HepG2 (cell line): Measurements from ENCODE around the gene CCDC88B. TPM values are rescaled to one million over a fixed set of nuclear protein-coding genes. Genes with fewer than 3 reads are reported as not detected.

Source experiments
- HMGA1 ChIP-seq: sonication (generic); formaldehyde crosslinking; conservative IDR thresholded peaks from 2 replicates; pipeline ENCODE4 v1.4.0; 2020; ENCODE audit warnings: missing genetic modification reagents
- ISX ChIP-seq: sonication (generic); formaldehyde crosslinking; conservative IDR thresholded peaks from 2 replicates; pipeline ENCODE4 v1.5.0; 2020; ENCODE audit warnings: missing genetic modification reagents
- MATR3 ChIP-seq: sonication (generic); formaldehyde crosslinking; IDR thresholded peaks from 2 replicates; pipeline ENCODE4 v1.4.0; 2020; ENCODE audit warnings: missing genetic modification reagents
- MXD1 ChIP-seq: sonication (generic); formaldehyde crosslinking; IDR thresholded peaks from 2 replicates; pipeline ENCODE4 v1.4.0; 2020; ENCODE audit warnings: mild to moderate bottlenecking, missing genetic modification reagents
- PCBP1 ChIP-seq: fragments of 200-400 bp; formaldehyde crosslinking; IDR thresholded peaks from 2 replicates; pipeline ENCODE4 v1.6.1; 2017; ENCODE audit warnings: mild to moderate bottlenecking, low read depth, low read length, borderline replicate concordance
- RORA ChIP-seq: sonication (generic); formaldehyde crosslinking; IDR thresholded peaks from 2 replicates; pipeline ENCODE4 v1.5.0; 2020; ENCODE audit warnings: mild to moderate bottlenecking, missing genetic modification reagents, moderate library complexity
- RXRA ChIP-seq: sonication (generic); formaldehyde crosslinking; IDR thresholded peaks from 2 replicates; pipeline ENCODE4 v1.5.1; 2020; ENCODE audit warnings: missing genetic modification reagents
- SMAD3 ChIP-seq: sonication (generic); formaldehyde crosslinking; IDR thresholded peaks from 2 replicates; pipeline ENCODE4 v1.4.0; 2020; ENCODE audit warnings: missing genetic modification reagents
- ZFP36L1 ChIP-seq: sonication (generic); formaldehyde crosslinking; IDR thresholded peaks from 2 replicates; pipeline ENCODE4 v1.8.0; 2022; ENCODE audit warnings: mild to moderate bottlenecking, missing genetic modification reagents, moderate library complexity
- ZNF251 ChIP-seq: sonication (generic); formaldehyde crosslinking; IDR thresholded peaks from 2 replicates; pipeline ENCODE4 v1.9.0; 2021; ENCODE audit warnings: mild to moderate bottlenecking, missing genetic modification reagents
- ZNF574 ChIP-seq: sonication (generic); formaldehyde crosslinking; IDR thresholded peaks from 2 replicates; pipeline ENCODE4 v1.4.0; 2020; ENCODE audit warnings: missing genetic modification reagents
- ZNF597 ChIP-seq: sonication (generic); formaldehyde crosslinking; IDR thresholded peaks from 2 replicates; pipeline ENCODE4 v1.5.0; 2020; ENCODE audit warnings: missing genetic modification reagents
- ZNF841 ChIP-seq: sonication (generic); formaldehyde crosslinking; IDR thresholded peaks from 2 replicates; pipeline ENCODE4 v1.8.1; 2023; ENCODE audit warnings: missing genetic modification reagents, borderline replicate concordance
- polyA plus RNA-seq, 8 experiments: library from polyadenylated mRNA; depleted of rRNA in 3 of 8; stranded (reverse) in 7 of 8; unstranded in 1 of 8; fragments of >200 nt; fragmentation: Illumina TruSeq in 4 of 8; extraction: Trizol in 4 of 8; gene quantifications; 2 replicates each; pipeline versions ENCODE4 v1.2.1 to v1.2.3, GENCODE V29; 2011 to 2016; ENCODE audit warnings: low read depth in 4 of 8, missing spikeins in 1 of 8, mixed read lengths in 1 of 8; ENCODE audit not compliant: insufficient read depth in 1 of 8
- total RNA-seq, 5 experiments: library from RNA; depleted of rRNA; stranded (reverse); fragments of >200 nt; fragmentation: Illumina TruSeq; extraction: Trizol; gene quantifications; 2 replicates each; pipeline ENCODE4 v1.2.3, GENCODE V29; 2016; ENCODE audit warnings: low read depth in 1 of 5
- TF ChIP-seq, protein P1 (sequence below): sonication (generic); formaldehyde crosslinking; IDR thresholded peaks from 2 replicates; pipeline ENCODE4 v1.4.0; 2020; ENCODE audit warnings: mild to moderate bottlenecking, missing genetic modification reagents
- TF ChIP-seq, protein P2 (sequence below): sonication (generic); formaldehyde crosslinking; IDR thresholded peaks from 2 replicates; pipeline ENCODE4 v1.8.0; 2022; ENCODE audit warnings: missing genetic modification reagents, low read depth, mild to moderate bottlenecking, borderline replicate concordance
- TF ChIP-seq, protein P3 (sequence below): sonication (generic); formaldehyde crosslinking; IDR thresholded peaks from 2 replicates; pipeline ENCODE4 v1.8.0; 2022; ENCODE audit warnings: missing genetic modification reagents, mild to moderate bottlenecking, moderate library complexity, borderline replicate concordance

The CCDC88B gene
- total and polyA plus RNA-seq, 2 of the 13 experiments (the other 11 are each of a cell fraction or from before 2014, with no cell fraction given) = 3.6 to 4.8 TPM

GRCh38 chr11:64317325-64317960 is 22.6 kb upstream of the CCDC88B start, which contains the start of gene TRMT112 (continued):
- TF ChIP-seq, protein P1, sequence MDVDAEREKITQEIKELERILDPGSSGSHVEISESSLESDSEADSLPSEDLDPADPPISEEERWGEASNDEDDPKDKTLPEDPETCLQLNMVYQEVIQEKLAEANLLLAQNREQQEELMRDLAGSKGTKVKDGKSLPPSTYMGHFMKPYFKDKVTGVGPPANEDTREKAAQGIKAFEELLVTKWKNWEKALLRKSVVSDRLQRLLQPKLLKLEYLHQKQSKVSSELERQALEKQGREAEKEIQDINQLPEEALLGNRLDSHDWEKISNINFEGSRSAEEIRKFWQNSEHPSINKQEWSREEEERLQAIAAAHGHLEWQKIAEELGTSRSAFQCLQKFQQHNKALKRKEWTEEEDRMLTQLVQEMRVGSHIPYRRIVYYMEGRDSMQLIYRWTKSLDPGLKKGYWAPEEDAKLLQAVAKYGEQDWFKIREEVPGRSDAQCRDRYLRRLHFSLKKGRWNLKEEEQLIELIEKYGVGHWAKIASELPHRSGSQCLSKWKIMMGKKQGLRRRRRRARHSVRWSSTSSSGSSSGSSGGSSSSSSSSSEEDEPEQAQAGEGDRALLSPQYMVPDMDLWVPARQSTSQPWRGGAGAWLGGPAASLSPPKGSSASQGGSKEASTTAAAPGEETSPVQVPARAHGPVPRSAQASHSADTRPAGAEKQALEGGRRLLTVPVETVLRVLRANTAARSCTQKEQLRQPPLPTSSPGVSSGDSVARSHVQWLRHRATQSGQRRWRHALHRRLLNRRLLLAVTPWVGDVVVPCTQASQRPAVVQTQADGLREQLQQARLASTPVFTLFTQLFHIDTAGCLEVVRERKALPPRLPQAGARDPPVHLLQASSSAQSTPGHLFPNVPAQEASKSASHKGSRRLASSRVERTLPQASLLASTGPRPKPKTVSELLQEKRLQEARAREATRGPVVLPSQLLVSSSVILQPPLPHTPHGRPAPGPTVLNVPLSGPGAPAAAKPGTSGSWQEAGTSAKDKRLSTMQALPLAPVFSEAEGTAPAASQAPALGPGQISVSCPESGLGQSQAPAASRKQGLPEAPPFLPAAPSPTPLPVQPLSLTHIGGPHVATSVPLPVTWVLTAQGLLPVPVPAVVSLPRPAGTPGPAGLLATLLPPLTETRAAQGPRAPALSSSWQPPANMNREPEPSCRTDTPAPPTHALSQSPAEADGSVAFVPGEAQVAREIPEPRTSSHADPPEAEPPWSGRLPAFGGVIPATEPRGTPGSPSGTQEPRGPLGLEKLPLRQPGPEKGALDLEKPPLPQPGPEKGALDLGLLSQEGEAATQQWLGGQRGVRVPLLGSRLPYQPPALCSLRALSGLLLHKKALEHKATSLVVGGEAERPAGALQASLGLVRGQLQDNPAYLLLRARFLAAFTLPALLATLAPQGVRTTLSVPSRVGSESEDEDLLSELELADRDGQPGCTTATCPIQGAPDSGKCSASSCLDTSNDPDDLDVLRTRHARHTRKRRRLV = peak; percentile 100
- TF ChIP-seq, protein P2, sequence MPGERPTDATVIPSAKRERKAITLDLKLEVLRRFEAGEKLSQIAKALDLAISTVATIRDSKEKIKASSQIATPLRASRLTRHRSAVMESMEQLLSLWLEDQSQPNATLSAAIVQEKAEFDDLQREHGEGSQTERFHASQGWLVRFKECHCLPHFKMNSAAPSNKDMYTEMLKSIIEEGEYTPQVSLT (CRISPR knock-in tag) = no peak
- TF ChIP-seq MXD1 (CRISPR knock-in tag) (peak; percentile 77), ZNF574 (CRISPR knock-in tag) (peak; percentile 89), ZNF841 (CRISPR knock-in tag) (no peak), PCBP1 (0 out of 2 replicates have a peak, but pooled peaks have one; percentile 67), SMAD3 (CRISPR knock-in tag) (peak; percentile 33; the same call in 1 of the 2 replicates), MATR3 (CRISPR knock-in tag) (no peak), ZFP36L1 (no peak), RXRA (CRISPR knock-in tag) (no peak), ZNF251 (CRISPR knock-in tag) (peak; percentile 75; the same call in 1 of the 2 replicates), ZNF597 (CRISPR knock-in tag) (no peak), HMGA1 (no peak), RORA (no peak), ISX (CRISPR knock-in tag) (no peak)
- TF ChIP-seq, protein P3, sequence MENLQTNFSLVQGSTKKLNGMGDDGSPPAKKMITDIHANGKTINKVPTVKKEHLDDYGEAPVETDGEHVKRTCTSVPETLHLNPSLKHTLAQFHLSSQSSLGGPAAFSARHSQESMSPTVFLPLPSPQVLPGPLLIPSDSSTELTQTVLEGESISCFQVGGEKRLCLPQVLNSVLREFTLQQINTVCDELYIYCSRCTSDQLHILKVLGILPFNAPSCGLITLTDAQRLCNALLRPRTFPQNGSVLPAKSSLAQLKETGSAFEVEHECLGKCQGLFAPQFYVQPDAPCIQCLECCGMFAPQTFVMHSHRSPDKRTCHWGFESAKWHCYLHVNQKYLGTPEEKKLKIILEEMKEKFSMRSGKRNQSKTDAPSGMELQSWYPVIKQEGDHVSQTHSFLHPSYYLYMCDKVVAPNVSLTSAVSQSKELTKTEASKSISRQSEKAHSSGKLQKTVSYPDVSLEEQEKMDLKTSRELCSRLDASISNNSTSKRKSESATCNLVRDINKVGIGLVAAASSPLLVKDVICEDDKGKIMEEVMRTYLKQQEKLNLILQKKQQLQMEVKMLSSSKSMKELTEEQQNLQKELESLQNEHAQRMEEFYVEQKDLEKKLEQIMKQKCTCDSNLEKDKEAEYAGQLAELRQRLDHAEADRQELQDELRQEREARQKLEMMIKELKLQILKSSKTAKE = no peak
